AG04450 (cell line): Measurements from ENCODE around the gene SMCR8. TPM values are rescaled to one million over a fixed set of nuclear protein-coding genes. Genes with fewer than 3 reads are reported as not detected.

Source experiments
- CTCF ChIA-PET: fragments of 300-600, 350-600 bp; formaldehyde crosslinking; extraction: SDS; loops from one replicate; lab custom pipeline; 2022; ENCODE audit warnings: antibody characterized with exemption, inconsistent platforms; lab: Charles Lee
- POLR2A ChIA-PET: fragments of 350-600 bp; formaldehyde crosslinking; extraction: SDS; loops from one replicate; lab custom pipeline; 2021; ENCODE audit warnings: antibody characterized with exemption, inconsistent platforms; lab: Yijun Ruan, JAX
- DNase-seq: peaks from one replicate; pipeline ENCODE4 v3.0.0-alpha.2; 2011; ENCODE audit warnings: low read depth, low spot score
- H3K27ac ChIP-seq: one replicate; pipeline ENCODE4 v1.5.1; 2012; ENCODE audit warnings: low read depth, low read length, control low read depth
- H3K27me3 ChIP-seq: one replicate; pipeline ENCODE4 v1.6.0; 2012; ENCODE audit warnings: low read length; ENCODE audit not compliant: control insufficient read depth, insufficient read depth
- H3K4me3 ChIP-seq: 2 replicates; pipeline ENCODE4 v1.5.1; 2011; ENCODE audit warnings: mild to moderate bottlenecking, low read depth, low read length, control low read depth
- H3K9me3 ChIP-seq: 2 replicates; pipeline ENCODE4 v1.5.1; 2012; ENCODE audit warnings: low read length; ENCODE audit not compliant: control insufficient read depth, insufficient read depth
- polyA plus RNA-seq: library from polyadenylated mRNA; depleted of rRNA; stranded (reverse); fragments of >200 nt; gene quantifications from 2 replicates; pipeline ENCODE4 v1.2.3, GENCODE V29; 2011; rRNA removed
- TF ChIP-seq, protein P1 (sequence below): IDR thresholded peaks from 2 replicates; pipeline ENCODE4 v1.5.1; 2011; ENCODE audit warnings: low read depth, low read length, control low read depth, inconsistent platforms

SMCR8 gene
- polyA plus RNA-seq, 1 experiment, result 8.5 TPM

DNA sequence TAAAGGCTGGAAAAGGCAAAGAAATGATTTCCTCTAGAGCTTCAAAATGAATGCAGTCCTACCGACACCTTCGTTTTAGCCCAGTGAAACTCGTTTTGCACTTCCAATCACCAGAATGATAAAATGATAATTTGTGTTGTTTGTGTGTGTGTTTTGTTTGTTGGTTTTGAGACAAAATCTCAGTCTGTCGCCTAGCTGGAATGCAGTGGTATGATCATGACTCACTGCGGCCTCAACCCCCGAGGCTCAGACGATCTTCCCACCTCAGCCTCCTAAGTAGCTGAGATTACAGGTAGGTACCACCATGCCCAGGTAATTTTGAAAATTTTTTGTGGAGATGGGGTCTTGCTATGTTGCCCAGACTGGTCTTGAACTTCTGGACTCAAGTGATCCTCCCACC, 59.1 kb downstream of the SMCR8 start:
- Histone ChIP-seq H3K27me3 (peaks cover 5% of the 10 kb centered on the region), H3K27ac (no peak overlapping the region), H3K9me3 (peaks cover 3% of the 10 kb centered on the region), H3K4me3 (no peak overlapping the region)
- TF ChIP-seq, protein P1, sequence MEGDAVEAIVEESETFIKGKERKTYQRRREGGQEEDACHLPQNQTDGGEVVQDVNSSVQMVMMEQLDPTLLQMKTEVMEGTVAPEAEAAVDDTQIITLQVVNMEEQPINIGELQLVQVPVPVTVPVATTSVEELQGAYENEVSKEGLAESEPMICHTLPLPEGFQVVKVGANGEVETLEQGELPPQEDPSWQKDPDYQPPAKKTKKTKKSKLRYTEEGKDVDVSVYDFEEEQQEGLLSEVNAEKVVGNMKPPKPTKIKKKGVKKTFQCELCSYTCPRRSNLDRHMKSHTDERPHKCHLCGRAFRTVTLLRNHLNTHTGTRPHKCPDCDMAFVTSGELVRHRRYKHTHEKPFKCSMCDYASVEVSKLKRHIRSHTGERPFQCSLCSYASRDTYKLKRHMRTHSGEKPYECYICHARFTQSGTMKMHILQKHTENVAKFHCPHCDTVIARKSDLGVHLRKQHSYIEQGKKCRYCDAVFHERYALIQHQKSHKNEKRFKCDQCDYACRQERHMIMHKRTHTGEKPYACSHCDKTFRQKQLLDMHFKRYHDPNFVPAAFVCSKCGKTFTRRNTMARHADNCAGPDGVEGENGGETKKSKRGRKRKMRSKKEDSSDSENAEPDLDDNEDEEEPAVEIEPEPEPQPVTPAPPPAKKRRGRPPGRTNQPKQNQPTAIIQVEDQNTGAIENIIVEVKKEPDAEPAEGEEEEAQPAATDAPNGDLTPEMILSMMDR, result no peak
- CTCF ChIA-PET, result no interaction called here
- no peak for DNase-seq
- POLR2A ChIA-PET, result no interaction called here

Other genes starting within 250 kb of the SMCR8 start
- 31.5 and 36.0 TPM in 2 replicates for gene DRG2, start 227.3 kb upstream of the SMCR8 start, polyA plus RNA-seq
- gene MYO15A, start 206.5 kb upstream of the SMCR8 start, polyA plus RNA-seq, result 0.19 and 0.32 TPM in 2 replicates
- 57.6 and 59.9 TPM in 2 replicates for gene ALKBH5, start 131.5 kb upstream of the SMCR8 start, polyA plus RNA-seq
- 27.1 and 41.9 TPM in 2 replicates for gene LLGL1, start 89.7 kb upstream of the SMCR8 start, polyA plus RNA-seq
- 192 and 235 TPM in 2 replicates for gene FLII, start 56.6 kb upstream of the SMCR8 start, polyA plus RNA-seq
- 5.9 and 7.1 TPM in 2 replicates for gene MIEF2, start 54.6 kb upstream of the SMCR8 start, polyA plus RNA-seq
- 11.9 and 12.2 TPM in 2 replicates for gene TOP3A, start 299 bp upstream of the SMCR8 start, polyA plus RNA-seq
- gene SHMT1, start 48.3 kb downstream of the SMCR8 start, polyA plus RNA-seq, result 4.0 and 4.3 TPM in 2 replicates
- gene EVPLL, start 62.5 kb downstream of the SMCR8 start, polyA plus RNA-seq, result not detected in 2 replicates
- not detected in 2 replicates for gene LGALS9C, start 161.5 kb downstream of the SMCR8 start, polyA plus RNA-seq